Measurements from ENCODE around the gene MOV10L1.

Gene MOV10L1

GRCh38 chr22:50169774-50170341, 80.1 kb downstream of the MOV10L1 start:
- H3K36me3 ChIP-seq (ENCODE audit: control insufficient read depth, insufficient read depth, low read length): no peaks in the 10 kb centered on the region
- H3K9ac ChIP-seq: no peak overlapping the region
- no peaks in the 10 kb centered on the region for H3K4me1 ChIP-seq
- no peaks in the 10 kb centered on the region for H3K27me3 ChIP-seq (ENCODE audit: control insufficient read depth, insufficient read depth, low read length)
- TF ChIP-seq CTCF (IDR thresholded peaks at IDR 0.05): no peak
- H3K79me2 ChIP-seq: no peaks in the 10 kb centered on the region
- no peak overlapping the region for H2AFZ ChIP-seq
- no peaks in the 10 kb centered on the region for H3K9me3 ChIP-seq (ENCODE audit: control insufficient read depth, low read length)
- H3K4me3 ChIP-seq (ENCODE audit: low read depth, low read length): no peak overlapping the region
- H3K4me2 ChIP-seq (ENCODE audit: low read length): peak overlapping the region; percentile 38
- no peak overlapping the region for H3K27ac ChIP-seq

GRCh38 chr22:50170453-50171318, 80.9 kb downstream of the MOV10L1 start, which contains the start of gene PANX2:
Gene PANX2 (plus strand): TSS chr22:50170731. CDS start chr22:50170731, 0 bp downstream.
- Histone ChIP-seq H3K36me3 (ENCODE audit: control insufficient read depth, insufficient read depth, low read length) (no peaks in the 10 kb centered on the region), H3K4me2 (ENCODE audit: low read length) (peak within 1 kb of the TSS; percentile 47), H3K4me1 (no peaks in the 10 kb centered on the region), H3K9me3 (ENCODE audit: control insufficient read depth, low read length) (no peaks in the 10 kb centered on the region), H2AFZ (no peak within 1 kb of the TSS), H3K27ac (no peak within 1 kb of the TSS), H3K27me3 (ENCODE audit: control insufficient read depth, insufficient read depth, low read length) (no peaks in the 10 kb centered on the region), H3K79me2 (no peaks in the 10 kb centered on the region), H3K9ac (no peak within 1 kb of the TSS), H3K4me3 (ENCODE audit: low read depth, low read length) (no peak within 1 kb of the TSS)
- TF ChIP-seq CTCF (IDR thresholded peaks at IDR 0.05): no peak

- Histone ChIP-seq H3K79me2 (no peaks in the 10 kb centered on the region), H2AFZ (no peak overlapping the region), H3K9ac (no peak overlapping the region), H3K4me2 (ENCODE audit: low read length) (peak overlapping the region; percentile 47), H3K4me3 (ENCODE audit: low read depth, low read length) (no peak overlapping the region), H3K9me3 (ENCODE audit: control insufficient read depth, low read length) (no peaks in the 10 kb centered on the region), H3K27me3 (ENCODE audit: control insufficient read depth, insufficient read depth, low read length) (no peaks in the 10 kb centered on the region), H3K36me3 (ENCODE audit: control insufficient read depth, insufficient read depth, low read length) (no peaks in the 10 kb centered on the region), H3K27ac (no peak overlapping the region), H3K4me1 (no peaks in the 10 kb centered on the region)
- no peak for TF ChIP-seq CTCF (IDR thresholded peaks at IDR 0.05)
Measured at GRCh38 chr22:50171319-50171964, 81.6 kb downstream of the MOV10L1 start.

GRCh38 chr22:50171965-50172421, 82.2 kb downstream of the MOV10L1 start:
- no peak for TF ChIP-seq CTCF (IDR thresholded peaks at IDR 0.05)
- Histone ChIP-seq H2AFZ (no peak overlapping the region), H3K9me3 (ENCODE audit: control insufficient read depth, low read length) (no peaks in the 10 kb centered on the region), H3K4me2 (ENCODE audit: low read length) (no peak overlapping the region), H3K27ac (no peak overlapping the region), H3K9ac (no peak overlapping the region), H3K36me3 (ENCODE audit: control insufficient read depth, insufficient read depth, low read length) (no peaks in the 10 kb centered on the region), H3K27me3 (ENCODE audit: control insufficient read depth, insufficient read depth, low read length) (no peaks in the 10 kb centered on the region), H3K4me3 (ENCODE audit: low read depth, low read length) (no peak overlapping the region), H3K4me1 (no peaks in the 10 kb centered on the region), H3K79me2 (no peaks in the 10 kb centered on the region)

Data from parathyroid adenoma (tissue), 2 donors.